ENCODE measurements around the gene PLCL1. TPM values are rescaled to one million over a fixed set of nuclear protein-coding genes. Genes with fewer than 3 reads are reported as not detected.

Gene PLCL1
- total and polyA plus RNA-seq, 12 donors: 1.6 to 24.0 (median 4.9) TPM

DNA sequence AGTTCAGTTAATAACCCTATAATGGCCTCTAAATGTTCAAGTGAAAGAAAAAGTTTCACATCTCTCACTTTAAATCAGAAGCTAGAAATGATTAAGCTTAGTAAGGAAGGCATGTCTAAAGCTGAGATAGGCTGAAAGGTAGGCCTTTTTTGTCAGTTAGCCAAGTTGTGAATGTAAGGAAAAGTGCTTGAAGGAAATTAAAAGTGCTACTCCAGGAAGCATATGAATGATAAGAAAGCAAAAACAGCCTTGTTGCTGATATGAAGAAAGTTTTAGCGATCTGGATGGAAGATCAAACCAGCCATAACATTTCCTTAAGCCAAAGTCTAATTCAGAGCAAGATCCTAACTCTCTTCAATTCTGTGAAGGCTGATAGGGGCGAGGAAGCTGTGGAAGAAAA lies 10.1 kb downstream of the PLCL1 start:
- no peaks in the 10 kb centered on the region for H3K27me3 ChIP-seq
- H3K4me1 ChIP-seq (replicated peaks in 1 of 2): peaks cover 0 to 4% of the 10 kb centered on the region in 2 donors
- WGBS, 4 donors: 71 to 84% (median 79%) methylated on average over 2 of the region's 2 CpGs
- TF ChIP-seq, protein P1, sequence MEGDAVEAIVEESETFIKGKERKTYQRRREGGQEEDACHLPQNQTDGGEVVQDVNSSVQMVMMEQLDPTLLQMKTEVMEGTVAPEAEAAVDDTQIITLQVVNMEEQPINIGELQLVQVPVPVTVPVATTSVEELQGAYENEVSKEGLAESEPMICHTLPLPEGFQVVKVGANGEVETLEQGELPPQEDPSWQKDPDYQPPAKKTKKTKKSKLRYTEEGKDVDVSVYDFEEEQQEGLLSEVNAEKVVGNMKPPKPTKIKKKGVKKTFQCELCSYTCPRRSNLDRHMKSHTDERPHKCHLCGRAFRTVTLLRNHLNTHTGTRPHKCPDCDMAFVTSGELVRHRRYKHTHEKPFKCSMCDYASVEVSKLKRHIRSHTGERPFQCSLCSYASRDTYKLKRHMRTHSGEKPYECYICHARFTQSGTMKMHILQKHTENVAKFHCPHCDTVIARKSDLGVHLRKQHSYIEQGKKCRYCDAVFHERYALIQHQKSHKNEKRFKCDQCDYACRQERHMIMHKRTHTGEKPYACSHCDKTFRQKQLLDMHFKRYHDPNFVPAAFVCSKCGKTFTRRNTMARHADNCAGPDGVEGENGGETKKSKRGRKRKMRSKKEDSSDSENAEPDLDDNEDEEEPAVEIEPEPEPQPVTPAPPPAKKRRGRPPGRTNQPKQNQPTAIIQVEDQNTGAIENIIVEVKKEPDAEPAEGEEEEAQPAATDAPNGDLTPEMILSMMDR (IDR thresholded peaks at IDR 0.05): no peak
- TF ChIP-seq POLR2A (IDR thresholded peaks at IDR 0.05): no peak
- no peak for DNase-seq
- no peaks in the 10 kb centered on the region for H3K9me3 ChIP-seq (replicated peaks in 1 of 3)
- intact Hi-C loops (cut with DNase I): no loop called here
- no peak overlapping the region for H3K4me3 ChIP-seq
- H3K27ac ChIP-seq: no peak overlapping the region
- H3K36me3 ChIP-seq (replicated peaks in 1 of 2): no peaks in the 10 kb centered on the region

DNA sequence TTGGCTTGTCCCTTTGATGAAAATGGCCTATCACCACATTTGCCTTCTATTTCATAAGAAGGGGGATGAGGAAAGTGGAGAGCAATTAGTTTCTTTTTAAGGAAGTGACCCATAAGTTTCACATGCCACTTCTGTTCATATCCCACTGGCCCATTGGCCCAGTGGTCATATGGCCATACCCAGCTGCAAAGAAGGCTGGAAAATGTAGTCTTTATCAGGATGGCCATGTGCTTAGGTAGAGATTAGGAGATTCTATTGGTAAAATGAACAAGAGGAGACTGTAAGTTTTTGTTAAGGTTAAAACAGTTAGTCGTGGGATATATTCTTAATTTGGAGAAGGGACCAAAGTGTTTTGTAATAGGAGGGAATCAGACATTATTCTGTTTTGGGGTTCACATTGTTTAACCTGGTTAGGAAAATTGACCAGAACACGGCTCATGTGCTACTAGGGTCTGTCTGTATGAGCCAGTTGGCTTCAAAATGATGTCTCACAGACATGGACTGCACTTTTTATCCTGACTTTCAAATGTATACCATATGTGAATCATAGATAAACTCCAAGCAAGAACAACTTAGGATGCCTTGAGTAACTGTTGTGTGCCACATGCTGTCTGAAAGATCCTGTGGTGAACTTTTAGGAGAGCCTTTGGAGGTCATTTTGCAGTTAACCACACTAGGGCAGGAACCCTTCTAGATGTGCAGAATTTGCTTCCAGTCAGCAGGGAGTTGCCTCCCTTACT lies 17.3 kb downstream of the PLCL1 start:
- DNase-seq: no peak
- no peaks in the 10 kb centered on the region for H3K4me1 ChIP-seq (replicated peaks in 1 of 2)
- intact Hi-C loops (cut with DNase I): no loop called here

DNA sequence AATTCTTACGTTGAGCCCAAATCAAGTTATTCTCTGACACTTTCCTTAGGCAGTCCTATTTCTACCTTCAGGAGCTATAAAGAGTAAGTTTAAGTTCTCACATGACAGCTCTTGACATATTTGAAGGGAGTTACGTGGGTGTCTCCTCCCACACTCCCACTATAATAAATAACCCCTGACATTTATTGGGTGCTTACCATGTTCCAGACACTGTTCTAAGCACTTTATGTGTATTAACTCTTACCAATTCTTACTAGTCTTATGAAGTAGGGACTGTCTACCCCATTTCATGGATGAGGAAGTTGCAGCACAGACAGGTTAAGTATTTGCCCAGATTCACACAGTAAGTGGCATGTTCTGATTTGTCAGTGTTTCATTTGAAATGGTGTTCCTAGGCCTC lies 17.9 kb downstream of the PLCL1 start:
- DNase-seq: no peak
- WGBS, 4 donors: 80 to 92% (median 88%) methylated on average over 2 of the region's 2 CpGs
- Histone ChIP-seq H3K9me3 (replicated peaks in 1 of 3) (no peaks in the 10 kb centered on the region), H3K4me3 (no peak overlapping the region), H3K4me1 (replicated peaks in 1 of 2) (no peaks in the 10 kb centered on the region), H3K27ac (no peak overlapping the region), H3K36me3 (replicated peaks in 1 of 2) (no peaks in the 10 kb centered on the region), H3K27me3 (no peaks in the 10 kb centered on the region)
- intact Hi-C loops (cut with DNase I): no loop called here
- TF ChIP-seq, protein P1 (IDR thresholded peaks at IDR 0.05): no peak
- TF ChIP-seq POLR2A (IDR thresholded peaks at IDR 0.05): no peak

More for the DNA sequence above, 17.3 kb downstream of the PLCL1 start:
- TF ChIP-seq, protein P1 (IDR thresholded peaks at IDR 0.05): no peak
- H3K27ac ChIP-seq: no peak overlapping the region
- H3K36me3 ChIP-seq (replicated peaks in 1 of 2): no peaks in the 10 kb centered on the region
- no peak overlapping the region for H3K4me3 ChIP-seq
- no peaks in the 10 kb centered on the region for H3K9me3 ChIP-seq (replicated peaks in 1 of 3)
- H3K27me3 ChIP-seq: no peaks in the 10 kb centered on the region
- WGBS, 4 donors: 81 to 94% (median 90%) methylated on average over 2 of the region's 2 CpGs

DNA sequence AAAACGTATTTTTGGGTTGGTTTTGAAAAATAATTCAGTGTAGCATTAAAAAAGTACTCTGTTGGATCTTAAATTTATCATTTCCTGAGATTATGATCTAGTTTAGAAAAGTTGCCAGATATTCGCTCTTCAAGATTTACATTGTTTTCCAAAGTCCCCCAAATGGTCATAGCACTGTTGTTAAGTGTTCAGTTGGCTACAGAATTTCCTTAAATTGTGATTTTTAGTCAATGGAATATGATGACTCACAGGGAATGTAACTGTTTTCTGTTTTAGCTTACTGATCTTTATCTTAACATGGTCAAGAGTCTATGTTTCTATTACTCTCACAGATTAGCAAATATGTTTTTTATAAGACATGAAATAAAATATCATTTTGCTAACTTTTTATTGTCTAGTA lies 23.2 kb downstream of the PLCL1 start:
- Histone ChIP-seq H3K27ac (no peak overlapping the region), H3K4me3 (no peak overlapping the region), H3K27me3 (no peaks in the 10 kb centered on the region), H3K4me1 (replicated peaks in 1 of 2) (peaks cover 0 to 8% of the 10 kb centered on the region in 2 donors), H3K9me3 (replicated peaks in 1 of 3) (peaks cover 0 to 4% (median 0%) of the 10 kb centered on the region in 3 donors), H3K36me3 (replicated peaks in 1 of 2) (no peaks in the 10 kb centered on the region)
- WGBS, 4 donors: 58 to 69% (median 65%) methylated on average over 2 of the region's 2 CpGs
- intact Hi-C loops (cut with DNase I): no loop called here
- DNase-seq: no peak
- TF ChIP-seq POLR2A (IDR thresholded peaks at IDR 0.05): no peak

Data from adrenal gland (tissue), 12 donors.